HepG2 (cell line): ENCODE data around the gene CRB1. TPM values are rescaled to one million over a fixed set of nuclear protein-coding genes. Genes with fewer than 3 reads are reported as not detected.

Experiments used
- ATAC-seq: fragments of 200-7000 bp; cut with Tn5 transposase; 3 replicates; pipeline ENCODE4 v1.9.1; 2020; ENCODE audit warnings: mild to moderate bottlenecking, moderate library complexity
- BruUV-seq: library from RNA; stranded (reverse); fragments of 400-500 nt; replicated peaks from 2 replicates; lab custom pipeline; 2021; lab: Mats Ljungman, UMichigan
- CTCF ChIA-PET: fragments of 300-600 bp; formaldehyde crosslinking; extraction: SDS; loops from one replicate; lab custom pipeline; 2021; ENCODE audit warnings: low total read pairs, inconsistent platforms, low intra/inter-chr PET ratio; lab: Yijun Ruan, JAX
- POLR2A ChIA-PET: fragments of 350-600 bp; sonication (Branson Sonifier 250); formaldehyde crosslinking; loops from one replicate; lab custom pipeline; 2020; ENCODE audit warnings: antibody characterized with exemption, inconsistent platforms; lab: Yijun Ruan, JAX
- DNase-seq: peaks from one replicate; pipeline ENCODE4 v3.0.0-alpha.2; 2015; ENCODE audit warnings: low spot score
- FAIRE-seq: peaks from 3 replicates; lab custom pipeline; 2011; peaks lifted over from hg19 to GRCh38; lab: Jason Lieb, UNC
- H2AFZ ChIP-seq: one replicate; pipeline ENCODE4 v1.6.1; 2011; ENCODE audit warnings: low read length, inconsistent platforms
- H3K27ac ChIP-seq: fragments of 300-600 bp; 3 replicates; pipeline ENCODE4 v1.8.0; 2011; ENCODE audit warnings: mixed run types, mild to moderate bottlenecking, mixed read lengths, low read length, inconsistent platforms; ENCODE audit not compliant: insufficient read depth; ENCODE audit errors: extremely low read length
- H3K27me3 ChIP-seq, 2 experiments: fragments of 200-600 bp in 1 of 2; 2 replicates in 1 of 2; 3 replicates in 1 of 2; pipeline versions ENCODE4 v1.6.0 to v1.8.0; 2011; ENCODE audit warnings: low read length in 2 of 2, mild to moderate bottlenecking in 2 of 2, moderate library complexity in 2 of 2, inconsistent platforms in 1 of 2; ENCODE audit not compliant: insufficient read depth in 2 of 2, control insufficient read depth in 1 of 2
- H3K36me3 ChIP-seq, 2 experiments: fragments of 200-600 bp in 1 of 2; replicated peaks in 1 of 2; 2 replicates in 1 of 2; 3 replicates in 1 of 2; pipeline versions ENCODE4 v1.5.1 to v1.8.0; 2011; ENCODE audit warnings: low read length in 2 of 2, inconsistent platforms in 1 of 2; ENCODE audit not compliant: insufficient read depth in 2 of 2, control insufficient read depth in 1 of 2
- H3K4me1 ChIP-seq: 2 replicates; pipeline ENCODE4 v1.5.1; 2012; ENCODE audit warnings: low read length, inconsistent platforms; ENCODE audit not compliant: insufficient read depth
- H3K4me2 ChIP-seq: 2 replicates; pipeline ENCODE4 v1.6.0; 2011; ENCODE audit warnings: low read depth, low read length, inconsistent platforms
- H3K4me3 ChIP-seq, 3 experiments: fragments of 200-600 bp in 1 of 3; sonication (generic), shearing (Covaris generic) in 1 of 3; replicated peaks in 1 of 3; 2 replicates each; pipeline ENCODE4 v1.5.1; 2011 to 2016; ENCODE audit warnings: low read length in 3 of 3, inconsistent platforms in 2 of 3, low read depth in 2 of 3, mild to moderate bottlenecking in 2 of 3, control low read depth in 1 of 3, mixed read lengths in 1 of 3; ENCODE audit not compliant: insufficient read depth in 1 of 3
- H3K79me2 ChIP-seq: one replicate; pipeline ENCODE4 v1.6.1; 2011; ENCODE audit warnings: low read length, inconsistent platforms; ENCODE audit not compliant: insufficient read depth
- H3K9ac ChIP-seq: 2 replicates; pipeline ENCODE4 v1.6.0; 2011; ENCODE audit warnings: mild to moderate bottlenecking, low read depth, low read length, inconsistent platforms; ENCODE audit not compliant: insufficient read depth
- H3K9me3 ChIP-seq: 2 replicates; pipeline ENCODE4 v1.5.1; 2012; ENCODE audit warnings: mild to moderate bottlenecking, low read length
- H4K20me1 ChIP-seq: 2 replicates; pipeline ENCODE4 v1.6.0; 2011; ENCODE audit warnings: inconsistent platforms, mild to moderate bottlenecking, low read length, moderate library complexity; ENCODE audit not compliant: insufficient read depth
- CAMTA2 ChIP-seq: sonication (generic); formaldehyde crosslinking; IDR thresholded peaks from 2 replicates; pipeline ENCODE4 v1.4.0; 2020; ENCODE audit warnings: mild to moderate bottlenecking, missing genetic modification reagents, borderline replicate concordance
- FOXM1 ChIP-seq: sonication (generic); formaldehyde crosslinking; IDR thresholded peaks from 2 replicates; pipeline ENCODE4 v1.5.0; 2020; ENCODE audit warnings: missing genetic modification reagents
- ISL2 ChIP-seq: sonication (generic); formaldehyde crosslinking; IDR thresholded peaks from 2 replicates; pipeline ENCODE4 v1.5.0; 2020; ENCODE audit warnings: missing genetic modification reagents
- KDM5A ChIP-seq: fragments of 200-600 bp; sonication (generic); IDR thresholded peaks from 2 replicates; pipeline ENCODE4 v1.7.0; 2018; ENCODE audit warnings: antibody characterized with exemption, mild to moderate bottlenecking, low read length, borderline replicate concordance
- MED13 ChIP-seq: sonication (generic); formaldehyde crosslinking; IDR thresholded peaks from 2 replicates; pipeline ENCODE4 v1.5.0; 2020; ENCODE audit warnings: missing genetic modification reagents
- RAD21 ChIP-seq: fragments of 450-650 bp; formaldehyde crosslinking; IDR thresholded peaks from 2 replicates; pipeline ENCODE4 v1.5.0; 2020; ENCODE audit warnings: mild to moderate bottlenecking
- SALL1 ChIP-seq: sonication (generic); formaldehyde crosslinking; IDR thresholded peaks from 2 replicates; pipeline ENCODE4 v1.8.0; 2022; ENCODE audit warnings: mild to moderate bottlenecking, missing genetic modification reagents
- YEATS2 ChIP-seq: sonication (generic); formaldehyde crosslinking; IDR thresholded peaks from 2 replicates; pipeline ENCODE4 v1.4.0; 2020; ENCODE audit warnings: missing genetic modification reagents, borderline replicate concordance
- ZNF121 ChIP-seq: sonication (generic); formaldehyde crosslinking; IDR thresholded peaks from 2 replicates; pipeline ENCODE4 v1.5.0; 2020; ENCODE audit warnings: mild to moderate bottlenecking, missing genetic modification reagents
- ZNF143 ChIP-seq: sonication (generic); formaldehyde crosslinking; IDR thresholded peaks from 2 replicates; pipeline ENCODE4 v1.4.0; 2020; ENCODE audit warnings: missing genetic modification reagents
- ZNF224 ChIP-seq: sonication (generic); formaldehyde crosslinking; IDR thresholded peaks from 2 replicates; pipeline ENCODE4 v1.5.0; 2020; ENCODE audit warnings: mild to moderate bottlenecking, missing genetic modification reagents
- ZNF30 ChIP-seq: sonication (generic); formaldehyde crosslinking; IDR thresholded peaks from 2 replicates; pipeline ENCODE4 v1.5.0; 2020; ENCODE audit warnings: mild to moderate bottlenecking, missing genetic modification reagents
- ZNF790 ChIP-seq: sonication (generic); formaldehyde crosslinking; IDR thresholded peaks from 2 replicates; pipeline ENCODE4 v1.8.0; 2022; ENCODE audit warnings: missing genetic modification reagents, mild to moderate bottlenecking, borderline replicate concordance
- ZSCAN12 ChIP-seq: sonication (generic); formaldehyde crosslinking; IDR thresholded peaks from 2 replicates; pipeline ENCODE4 v1.9.0; 2021; ENCODE audit warnings: mild to moderate bottlenecking, missing genetic modification reagents
- WGBS: methylation state at CpG from one replicate; pipeline ENCODE4 v1.1.6; 2017; ENCODE audit warnings: low lambda C conversion rate; 5-methylcytosine and 5-hydroxymethylcytosine counted together
- in situ Hi-C: cut with HindIII; loops from 2 replicates; pipeline ENCODE4 v1.10.0; 2017; ENCODE audit warnings: low pct_unique_long_range_greater_than_20kb; ENCODE audit not compliant: extremely low pct_ligation_motif_present
- intact Hi-C: fragments of 100-400 bp; cut with micrococcal nuclease; formaldehyde crosslinking; loops from one replicate; pipeline ENCODE4 v1.10.0; 2022; ENCODE audit not compliant: unreplicated experiment
- polyA plus RNA-seq, 8 experiments: library from polyadenylated mRNA; depleted of rRNA in 3 of 8; stranded (reverse) in 7 of 8; unstranded in 1 of 8; fragments of >200 nt; fragmentation: Illumina TruSeq in 4 of 8; extraction: Trizol in 4 of 8; gene quantifications; 2 replicates each; pipeline versions ENCODE4 v1.2.1 to v1.2.3, GENCODE V29; 2011 to 2016; ENCODE audit warnings: low read depth in 4 of 8, missing spikeins in 1 of 8, mixed read lengths in 1 of 8; ENCODE audit not compliant: insufficient read depth in 1 of 8
- total RNA-seq, 5 experiments: library from RNA; depleted of rRNA; stranded (reverse); fragments of >200 nt; fragmentation: Illumina TruSeq; extraction: Trizol; gene quantifications; 2 replicates each; pipeline ENCODE4 v1.2.3, GENCODE V29; 2016; ENCODE audit warnings: low read depth in 1 of 5
- TF ChIP-seq, protein P1 (sequence below): sonication (generic); formaldehyde crosslinking; IDR thresholded peaks from 2 replicates; pipeline ENCODE4 v1.5.0; 2020; ENCODE audit warnings: mild to moderate bottlenecking, missing genetic modification reagents
- TF ChIP-seq, protein P2 (sequence below): sonication (generic); formaldehyde crosslinking; IDR thresholded peaks from 2 replicates; pipeline ENCODE4 v1.5.0; 2020; ENCODE audit warnings: missing genetic modification reagents
- TF ChIP-seq, protein P3 (sequence below): sonication (generic); formaldehyde crosslinking; IDR thresholded peaks from 2 replicates; pipeline ENCODE4 v1.8.0; 2022; ENCODE audit warnings: low read depth, missing genetic modification reagents

Gene CRB1
- total and polyA plus RNA-seq, 2 of the 13 experiments (the other 11 are each of a cell fraction or from before 2014, with no cell fraction given), result 0.01 TPM; not detected in 1

DNA sequence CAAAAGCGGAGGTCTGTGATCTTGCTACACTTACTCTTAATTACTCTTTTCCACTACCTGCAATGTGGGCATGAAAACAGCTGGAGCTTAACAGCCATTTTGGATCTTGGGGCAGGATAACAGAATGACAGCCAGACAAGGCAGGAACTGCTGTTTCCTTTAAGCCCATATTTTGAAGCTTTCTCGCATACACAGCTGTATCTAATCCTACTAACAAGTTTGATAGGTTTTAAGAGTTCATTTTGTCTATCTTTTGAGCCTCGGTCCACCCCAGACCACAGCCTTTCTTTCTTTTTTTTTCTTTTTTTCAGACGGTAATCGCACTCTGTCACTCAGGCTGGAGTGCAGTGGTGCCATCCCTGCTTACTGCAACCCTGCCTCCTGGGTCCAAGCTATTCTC, 42.4 kb upstream of the CRB1 start:
- TF ChIP-seq, protein P1, sequence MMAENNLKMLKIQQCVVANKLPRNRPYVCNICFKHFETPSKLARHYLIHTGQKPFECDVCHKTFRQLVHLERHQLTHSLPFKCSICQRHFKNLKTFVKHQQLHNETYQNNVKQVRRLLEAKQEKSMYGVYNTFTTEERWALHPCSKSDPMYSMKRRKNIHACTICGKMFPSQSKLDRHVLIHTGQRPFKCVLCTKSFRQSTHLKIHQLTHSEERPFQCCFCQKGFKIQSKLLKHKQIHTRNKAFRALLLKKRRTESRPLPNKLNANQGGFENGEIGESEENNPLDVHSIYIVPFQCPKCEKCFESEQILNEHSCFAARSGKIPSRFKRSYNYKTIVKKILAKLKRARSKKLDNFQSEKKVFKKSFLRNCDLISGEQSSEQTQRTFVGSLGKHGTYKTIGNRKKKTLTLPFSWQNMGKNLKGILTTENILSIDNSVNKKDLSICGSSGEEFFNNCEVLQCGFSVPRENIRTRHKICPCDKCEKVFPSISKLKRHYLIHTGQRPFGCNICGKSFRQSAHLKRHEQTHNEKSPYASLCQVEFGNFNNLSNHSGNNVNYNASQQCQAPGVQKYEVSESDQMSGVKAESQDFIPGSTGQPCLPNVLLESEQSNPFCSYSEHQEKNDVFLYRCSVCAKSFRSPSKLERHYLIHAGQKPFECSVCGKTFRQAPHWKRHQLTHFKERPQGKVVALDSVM (CRISPR knock-in tag), result no peak
- TF ChIP-seq, protein P2, sequence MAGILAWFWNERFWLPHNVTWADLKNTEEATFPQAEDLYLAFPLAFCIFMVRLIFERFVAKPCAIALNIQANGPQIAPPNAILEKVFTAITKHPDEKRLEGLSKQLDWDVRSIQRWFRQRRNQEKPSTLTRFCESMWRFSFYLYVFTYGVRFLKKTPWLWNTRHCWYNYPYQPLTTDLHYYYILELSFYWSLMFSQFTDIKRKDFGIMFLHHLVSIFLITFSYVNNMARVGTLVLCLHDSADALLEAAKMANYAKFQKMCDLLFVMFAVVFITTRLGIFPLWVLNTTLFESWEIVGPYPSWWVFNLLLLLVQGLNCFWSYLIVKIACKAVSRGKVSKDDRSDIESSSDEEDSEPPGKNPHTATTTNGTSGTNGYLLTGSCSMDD, result no peak
- TF ChIP-seq ZNF224 (CRISPR knock-in tag), result no peak
- TF ChIP-seq ZNF143 (CRISPR knock-in tag), result no peak
- in situ Hi-C loops (no loop called here), intact Hi-C loops (no loop called here)
- ChIA-PET POLR2A (no interaction called here), CTCF (no interaction called here)
- Histone ChIP-seq H3K4me2 (no peak overlapping the region), H3K9me3 (no peaks in the 10 kb centered on the region), H3K79me2 (no peaks in the 10 kb centered on the region), H3K27ac (no peak overlapping the region), H4K20me1 (no peaks in the 10 kb centered on the region), H2AFZ (no peak overlapping the region), H3K4me3 (no peak overlapping the region), H3K4me1 (no peaks in the 10 kb centered on the region), H3K27me3 (no peaks in the 10 kb centered on the region), H3K36me3 (no peaks in the 10 kb centered on the region), H3K9ac (no peak overlapping the region)
- BruUV-seq, result no TSS peak
- WGBS, result 21% methylated on average over 5 of the region's 5 CpGs
- FAIRE-seq (no peak), ATAC-seq (no peak), DNase-seq (no peak)

DNA sequence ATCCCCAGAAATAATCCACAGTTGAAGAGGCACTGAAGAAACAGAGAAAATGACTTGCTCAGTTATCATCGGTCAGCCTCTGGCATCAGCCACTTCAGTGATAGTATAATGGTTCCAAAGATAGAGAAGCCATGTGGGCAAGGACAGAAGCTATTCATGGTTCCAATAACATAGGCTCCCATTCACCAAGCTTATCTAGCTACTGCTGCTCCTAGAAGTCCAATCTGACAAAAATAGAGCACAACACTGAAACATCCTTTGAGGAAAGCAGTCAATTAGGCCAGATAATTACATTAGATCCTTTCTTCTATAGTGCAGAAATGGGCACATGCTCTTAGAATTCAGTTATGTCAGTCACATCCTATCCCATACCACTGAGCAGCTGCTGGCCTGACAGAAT, 33.5 kb upstream of the CRB1 start:
- CTCF ChIA-PET, result no interaction called here
- no peak for FAIRE-seq
- TF ChIP-seq ZSCAN12 (no peak), ZNF30 (CRISPR knock-in tag) (no peak), ZNF121 (no peak), MED13 (no peak), RAD21 (CRISPR knock-in tag) (no peak), ZNF790 (no peak), CAMTA2 (no peak), FOXM1 (CRISPR knock-in tag) (no peak), ISL2 (CRISPR knock-in tag) (no peak), YEATS2 (no peak), SALL1 (CRISPR knock-in tag) (no peak), KDM5A (no peak)
- TF ChIP-seq, protein P3, sequence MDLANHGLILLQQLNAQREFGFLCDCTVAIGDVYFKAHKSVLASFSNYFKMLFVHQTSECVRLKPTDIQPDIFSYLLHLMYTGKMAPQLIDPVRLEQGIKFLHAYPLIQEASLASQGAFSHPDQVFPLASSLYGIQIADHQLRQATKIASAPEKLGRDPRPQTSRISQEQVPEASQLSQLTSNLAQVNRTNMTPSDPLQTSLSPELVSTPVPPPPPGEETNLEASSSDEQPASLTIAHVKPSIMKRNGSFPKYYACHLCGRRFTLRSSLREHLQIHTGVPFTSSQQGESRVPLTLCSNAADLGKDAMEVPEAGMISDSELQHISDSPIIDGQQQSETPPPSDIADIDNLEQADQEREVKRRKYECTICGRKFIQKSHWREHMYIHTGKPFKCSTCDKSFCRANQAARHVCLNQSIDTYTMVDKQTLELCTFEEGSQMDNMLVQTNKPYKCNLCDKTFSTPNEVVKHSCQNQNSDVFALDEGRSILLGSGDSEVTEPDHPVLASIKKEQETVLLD, result no peak

More for the DNA sequence above, 33.5 kb upstream of the CRB1 start:
- DNase-seq, result no peak
- in situ Hi-C loops, result no loop called here
- Histone ChIP-seq H3K4me2 (no peak overlapping the region), H2AFZ (no peak overlapping the region), H3K79me2 (no peaks in the 10 kb centered on the region), H3K27ac (no peak overlapping the region), H3K4me3 (no peak overlapping the region), H3K9ac (no peak overlapping the region), H4K20me1 (no peaks in the 10 kb centered on the region), H3K4me1 (no peaks in the 10 kb centered on the region), H3K27me3 (no peaks in the 10 kb centered on the region), H3K9me3 (no peaks in the 10 kb centered on the region), H3K36me3 (no peaks in the 10 kb centered on the region)
- intact Hi-C loops, result no loop called here
- 0% methylated on average over 1 of the region's 1 CpG for WGBS
- ATAC-seq, result no peak
- POLR2A ChIA-PET, result no interaction called here
- no TSS peak for BruUV-seq
